ENCODE measurements around the gene TNN. TPM values are rescaled to one million over a fixed set of nuclear protein-coding genes. Genes with fewer than 3 reads are reported as not detected.

TNN gene
- total and polyA plus RNA-seq, 10 of the 15 experiments (the other 5 are each of a cell fraction or from before 2014, with no cell fraction given): 0.05 to 0.17 (median 0.11) TPM

DNA sequence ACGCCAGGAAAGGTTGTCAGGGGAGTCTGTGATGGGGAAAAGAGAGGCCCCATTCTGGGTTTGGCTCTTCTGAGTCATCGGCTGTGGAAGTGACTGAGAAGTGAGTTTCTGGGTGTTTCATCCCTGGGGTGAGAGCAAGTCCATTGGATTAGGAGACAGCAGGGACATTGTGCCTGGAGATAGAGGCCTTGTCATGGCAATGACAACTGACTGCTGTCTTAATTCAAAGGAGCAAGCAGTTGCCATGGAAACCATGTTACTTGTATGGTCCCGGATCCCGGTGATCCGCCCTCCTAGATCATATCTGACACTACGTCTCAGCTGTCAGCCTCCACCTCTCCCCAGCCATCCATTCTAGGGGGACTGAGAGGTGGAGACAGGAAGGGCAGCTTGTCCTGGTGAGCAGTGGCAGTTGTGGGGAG, 90.5 kb downstream of the TNN start:
- Histone ChIP-seq H3K4me2 (ENCODE audit: control insufficient read depth, insufficient read depth) (no peak overlapping the region), H4K20me1 (ENCODE audit: control insufficient read depth, insufficient read depth) (no peaks in the 10 kb centered on the region), H3K27me3 (replicated peaks in 1 of 2; ENCODE audit: control insufficient read depth in 2 of 2, insufficient read depth in 2 of 2, low read length in 1 of 2) (0 out of 4 replicates have a peak, but pooled peaks cover 0 to 3% of the 10 kb centered on the region in 2 experiments), H3K4me3 (no peak overlapping the region), H3K4me1 (ENCODE audit: control insufficient read depth, insufficient read depth, low read length) (peaks cover 7% of the 10 kb centered on the region; the same call in 1 of the 2 replicates), H3K9ac (ENCODE audit: control insufficient read depth, insufficient read depth, low read length) (no peak overlapping the region), H3K36me3 (ENCODE audit: control insufficient read depth in 2 of 2, insufficient read depth in 2 of 2, low read length in 1 of 2) (peaks cover 7 to 13% of the 10 kb centered on the region in 2 experiments; a peak in 3 of 4 replicates), H2AFZ (ENCODE audit: control insufficient read depth, low read depth, low read length) (no peak overlapping the region), H3K79me2 (ENCODE audit: control insufficient read depth, insufficient read depth, low read length) (no peaks in the 10 kb centered on the region), H3K27ac (ENCODE audit: control insufficient read depth, insufficient read depth) (no peak overlapping the region), H3K9me3 (replicated peaks; ENCODE audit: control insufficient read depth, insufficient read depth, low read length) (no peaks in the 10 kb centered on the region)
- in situ Hi-C loops (cut with MboI): loop anchor here (5.0 to 10.0 kb wide), 3 partner anchors 164 to 917 kb away; no protein-coding TSS in a partner anchor
- ATAC-seq (no peak), DNase-seq (ENCODE audit: low read depth, low spot score) (no peak), FAIRE-seq (no peak)
- SMC1A ChIA-PET (ENCODE audit: uncharacterized antibody, unreplicated experiment): interaction anchor here (1.2 to 4.1 kb wide), 5 partner anchors 11 to 160 kb away, joined by 6 to 268 read pairs (median 12); no protein-coding TSS in a partner anchor
- no TSS peak for BruUV-seq (replicated peaks)
- CTCF ChIA-PET: interaction anchor here (1.0 to 12.8 kb wide), 4 partner anchors 12 to 180 kb away, joined by 3 to 477 read pairs (median 4); no protein-coding TSS in a partner anchor
- RAD21 ChIA-PET (ENCODE audit: unreplicated experiment): interaction anchor here (1.0 to 5.5 kb wide), 4 partner anchors 12 to 161 kb away, joined by 3 to 193 read pairs (median 34); partner anchors contain the start of gene KIAA0040
- POLR2A ChIA-PET: no interaction called here
- intact Hi-C loops (cut with micrococcal nuclease; ENCODE audit: unreplicated experiment): loop anchor here (10.0 kb wide), 2 partner anchors 587 to 917 kb away; partner anchors contain the start of gene TNR
- WGBS (ENCODE audit: insufficient coverage, insufficient replicate concordance, low lambda C conversion rate, missing lambda C conversion rate): 86% methylated on average over 6 of the region's 6 CpGs
- no peak for TF ChIP-seq BRCA1 (IDR thresholded peaks at IDR 0.05; ENCODE audit: low read depth, low read length)
- no peak for TF ChIP-seq HDGF (IDR thresholded peaks at IDR 0.05)
- no peak for TF ChIP-seq PAX8 (IDR thresholded peaks at IDR 0.05)
- no peak for TF ChIP-seq ZNF622 (IDR thresholded peaks at IDR 0.05)
- no peak for TF ChIP-seq NR2C2 (IDR thresholded peaks at IDR 0.05; ENCODE audit: borderline replicate concordance, control insufficient read depth, insufficient read length, low read depth)
- TF ChIP-seq SP1 (IDR thresholded peaks at IDR 0.05; ENCODE audit: low read depth, low read length): no peak
- no peak for TF ChIP-seq EGR1 (IDR thresholded peaks at IDR 0.05; ENCODE audit: borderline replicate concordance in 1 of 2, low read depth in 2 of 2, low read length in 2 of 2)
- TF ChIP-seq ATF7 (IDR thresholded peaks at IDR 0.05; ENCODE audit: low read depth): no peak
- TF ChIP-seq EP300 (IDR thresholded peaks at IDR 0.05; ENCODE audit: borderline replicate concordance in 1 of 2, control insufficient read depth in 1 of 2, low read depth in 2 of 2, low read length in 2 of 2): no peak
- TF ChIP-seq, protein P1, sequence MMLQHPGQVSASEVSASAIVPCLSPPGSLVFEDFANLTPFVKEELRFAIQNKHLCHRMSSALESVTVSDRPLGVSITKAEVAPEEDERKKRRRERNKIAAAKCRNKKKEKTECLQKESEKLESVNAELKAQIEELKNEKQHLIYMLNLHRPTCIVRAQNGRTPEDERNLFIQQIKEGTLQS (IDR thresholded peaks at IDR 0.05; ENCODE audit: borderline replicate concordance, extremely low read depth, low read depth, low read length): no peak
- TF ChIP-seq SMAD5 (IDR thresholded peaks at IDR 0.05; ENCODE audit: low read depth): no peak
- TF ChIP-seq POLR2A (IDR thresholded peaks at IDR 0.05; ENCODE audit: low read depth, low read length): no peak
- no peak for TF ChIP-seq BACH1 (IDR thresholded peaks at IDR 0.05; ENCODE audit: borderline replicate concordance)
- TF ChIP-seq GATAD2B (conservative IDR thresholded peaks at IDR 0.05; ENCODE audit: low read depth): no peak
- TF ChIP-seq SMARCA5 (IDR thresholded peaks at IDR 0.05): no peak
- TF ChIP-seq TAF1 (IDR thresholded peaks at IDR 0.05; ENCODE audit: borderline replicate concordance, low read depth, low read length): no peak
- no peak for TF ChIP-seq ZNF24 (IDR thresholded peaks at IDR 0.05)
- no peak for TF ChIP-seq PAX5 (IDR thresholded peaks at IDR 0.05; ENCODE audit: borderline replicate concordance, low read depth, low read length)
- TF ChIP-seq MEF2A (IDR thresholded peaks at IDR 0.05; ENCODE audit: insufficient read depth, low read depth, low read length): no peak
- no peak for TF ChIP-seq EZH2 (IDR thresholded peaks at IDR 0.05; ENCODE audit: borderline replicate concordance, control insufficient read depth, low read depth, low read length)

All from GM12878 (cell line).